K562 (cell line): ENCODE data around the gene CDK4. TPM values are rescaled to one million over a fixed set of nuclear protein-coding genes. Genes with fewer than 3 reads are reported as not detected.
A peak's percentile ranks its signal among the peaks of the same experiment; 100 is the strongest.

Experiments
- ATF7 ChIP-seq: fragments of 450-650 bp; IDR thresholded peaks from 2 replicates; pipeline ENCODE4 v1.7.1; 2014; ENCODE audit warnings: mild to moderate bottlenecking, moderate library complexity
- CTBP1 ChIP-seq: fragments of 450-650 bp; IDR thresholded peaks from 2 replicates; pipeline ENCODE4 v1.6.1; 2016; ENCODE audit warnings: borderline replicate concordance
- CXXC5 ChIP-seq: fragments of 250-450 bp; sonication (Bioruptor Pico); IDR thresholded peaks from 2 replicates; pipeline ENCODE4 v1.8.0; 2022; ENCODE audit warnings: inconsistent platforms, mild to moderate bottlenecking, moderate library complexity
- FOXA1 ChIP-seq: fragments of 450-650 bp; IDR thresholded peaks from 2 replicates; pipeline ENCODE4 v1.6.1; 2016; ENCODE audit warnings: mild to moderate bottlenecking, borderline replicate concordance
- FOXM1 ChIP-seq, 2 experiments: fragments of 450-650 bp in 1 of 2; sonication (generic) in 1 of 2; formaldehyde crosslinking in 1 of 2; IDR thresholded peaks; 2 replicates each; pipeline versions ENCODE4 v1.6.1 to v1.9.0; 2017 to 2022; ENCODE audit warnings: low read depth in 2 of 2, mild to moderate bottlenecking in 2 of 2, missing genetic modification reagents in 1 of 2, moderate library complexity in 1 of 2
- KLF13 ChIP-seq: fragments of 450-650 bp; IDR thresholded peaks from 2 replicates; pipeline ENCODE4 v1.6.1; 2016; ENCODE audit warnings: missing genetic modification characterization, low read depth, mild to moderate bottlenecking, missing compliant biosample characterization, moderate library complexity, borderline replicate concordance
- L3MBTL2 ChIP-seq: fragments of 450-650 bp; IDR thresholded peaks from 2 replicates; pipeline ENCODE4 v1.6.1; 2016; ENCODE audit warnings: mild to moderate bottlenecking, moderate library complexity
- NCOA4 ChIP-seq: fragments of 450-650 bp; IDR thresholded peaks from 2 replicates; pipeline ENCODE4 v1.6.1; 2018; ENCODE audit warnings: mild to moderate bottlenecking; ENCODE audit not compliant: partially characterized antibody
- NR2C1 ChIP-seq, 2 experiments: fragments of 450-650 bp; IDR thresholded peaks; 2 replicates each; pipeline ENCODE4 v1.6.1; 2017; ENCODE audit warnings: mild to moderate bottlenecking in 2 of 2, antibody characterized with exemption in 1 of 2, inconsistent platforms in 1 of 2, missing compliant biosample characterization in 1 of 2, missing genetic modification characterization in 1 of 2
- RBM17 ChIP-seq: fragments of 200-400 bp; formaldehyde crosslinking; IDR thresholded peaks from 2 replicates; pipeline ENCODE4 v1.6.1; 2017; ENCODE audit warnings: low read depth, mild to moderate bottlenecking, low read length, borderline replicate concordance
- RFX5 ChIP-seq: IDR thresholded peaks from 2 replicates; pipeline ENCODE4 v1.6.1; 2011; ENCODE audit warnings: low read depth, mild to moderate bottlenecking, improper control_type of control experiment, low read length
- TBP ChIP-seq: optimal IDR thresholded peaks from 2 replicates; pipeline ENCODE3; 2011; ENCODE audit warnings: low read depth, low read length, improper control_type of control experiment
- XRCC3 ChIP-seq: fragments of 450-650 bp; IDR thresholded peaks from 2 replicates; pipeline ENCODE4 v1.6.1; 2017; ENCODE audit warnings: mild to moderate bottlenecking, moderate library complexity
- YBX1 ChIP-seq: fragments of 450-650 bp; IDR thresholded peaks from 2 replicates; pipeline ENCODE4 v1.7.1; 2016; ENCODE audit warnings: mild to moderate bottlenecking
- ZNF146 ChIP-seq: IDR thresholded peaks from one replicate; pipeline ENCODE4 v1.6.1; 2018; ENCODE audit warnings: missing compliant biosample characterization; ENCODE audit not compliant: unreplicated experiment
- ZNF282 ChIP-seq: sonication (generic); formaldehyde crosslinking; IDR thresholded peaks from 2 replicates; pipeline ENCODE4 v1.8.1; 2023; ENCODE audit warnings: missing genetic modification reagents
- ZNF444 ChIP-seq: fragments of 250-450 bp; sonication (Bioruptor Pico); IDR thresholded peaks from 2 replicates; pipeline ENCODE4 v1.4.0; 2020; ENCODE audit warnings: mild to moderate bottlenecking, moderate library complexity
- ZNF668 ChIP-seq: fragments of 250-450 bp; sonication (Bioruptor Pico); IDR thresholded peaks from 2 replicates; pipeline ENCODE4 v1.8.0; 2022; ENCODE audit warnings: mild to moderate bottlenecking, inconsistent platforms
- polyA plus RNA-seq, 8 experiments: library from polyadenylated mRNA; depleted of rRNA in 4 of 8; stranded (reverse) in 5 of 8; unstranded in 3 of 8; fragments of >200 nt; fragmentation: Nextera tagmentation in 2 of 8; fragmentation: Illumina TruSeq in 1 of 8; extraction: Ambion mirVana in 2 of 8; extraction: Trizol in 1 of 8; gene quantifications; 2 replicates each; pipeline versions ENCODE4 v1.2.1 to v1.2.3, GENCODE V29; 2011 to 2014; ENCODE audit warnings: inconsistent platforms in 1 of 8, missing spikeins in 1 of 8
- total RNA-seq, 7 experiments: library from RNA; depleted of rRNA in 6 of 7; stranded (reverse); fragments of >200 nt in 6 of 7; fragmentation: Illumina TruSeq in 2 of 7; extraction: Trizol in 2 of 7; gene quantifications; 2 replicates each; pipeline versions ENCODE4 v1.2.1 to v1.2.3, GENCODE V29; 2011 to 2021; ENCODE audit warnings: low replicate concordance in 1 of 7
- TF ChIP-seq, protein P1 (sequence below): fragments of 200-800 bp; sonication (Bioruptor generic); IDR thresholded peaks from 2 replicates; pipeline ENCODE4 v1.6.1; 2016; ENCODE audit warnings: missing genetic modification characterization, missing compliant biosample characterization
- TF ChIP-seq, protein P2 (sequence below): sonication (generic); formaldehyde crosslinking; IDR thresholded peaks from 2 replicates; pipeline ENCODE4 v1.9.0; 2022; ENCODE audit warnings: mild to moderate bottlenecking, missing genetic modification reagents
- TF ChIP-seq, protein P3 (sequence below), 2 experiments: fragments of 450-650 bp; IDR thresholded peaks; 2 replicates each; pipeline ENCODE4 v1.6.1; 2016

CDK4 gene
- total and polyA plus RNA-seq, 9 of the 15 experiments (the other 6 are each of a cell fraction or from before 2014, with no cell fraction given) = 37.8 to 436 (median 238) TPM

DNA sequence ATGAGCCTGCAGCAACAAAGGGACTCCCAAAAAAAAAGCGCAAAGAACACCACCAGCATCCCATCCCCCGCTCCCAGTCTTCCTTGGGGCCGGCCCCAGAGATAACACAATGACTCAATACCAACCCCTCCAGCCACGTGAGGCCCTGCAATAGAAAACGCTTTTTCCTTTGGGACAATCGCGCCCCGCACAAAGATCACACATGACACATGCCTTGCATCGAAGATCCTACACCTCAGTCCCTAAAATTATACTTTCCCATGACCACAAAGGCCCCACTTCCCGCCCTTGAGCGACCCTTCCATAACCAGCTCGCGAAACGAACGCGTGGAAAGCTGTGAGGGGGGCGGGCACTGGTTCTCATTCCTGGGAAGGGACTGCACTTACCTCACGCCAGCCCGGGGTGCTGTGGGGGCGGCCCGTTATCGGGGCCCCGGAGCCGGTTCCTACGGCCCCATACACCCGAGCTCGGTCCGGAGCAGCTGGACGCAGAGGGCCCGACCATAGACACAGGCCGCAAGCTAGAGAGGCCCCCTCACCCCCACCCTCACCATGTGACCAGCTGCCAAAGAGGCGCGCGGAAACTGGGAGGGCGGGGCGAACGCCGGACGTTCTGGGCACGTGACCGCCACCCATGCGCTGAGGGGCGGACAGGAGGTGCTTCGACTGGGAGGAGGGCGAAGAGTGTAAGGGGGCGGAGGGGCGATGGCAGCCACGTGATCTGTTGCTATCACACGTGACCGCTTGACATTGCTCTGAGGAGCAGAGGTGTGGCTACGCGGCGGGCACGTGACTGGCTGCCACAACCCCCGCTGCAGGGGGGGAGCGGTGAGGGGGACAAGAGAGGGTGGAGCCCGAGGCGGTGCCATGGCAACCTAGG is at the start of gene CDK4 (continued):
- TF ChIP-seq, protein P1, sequence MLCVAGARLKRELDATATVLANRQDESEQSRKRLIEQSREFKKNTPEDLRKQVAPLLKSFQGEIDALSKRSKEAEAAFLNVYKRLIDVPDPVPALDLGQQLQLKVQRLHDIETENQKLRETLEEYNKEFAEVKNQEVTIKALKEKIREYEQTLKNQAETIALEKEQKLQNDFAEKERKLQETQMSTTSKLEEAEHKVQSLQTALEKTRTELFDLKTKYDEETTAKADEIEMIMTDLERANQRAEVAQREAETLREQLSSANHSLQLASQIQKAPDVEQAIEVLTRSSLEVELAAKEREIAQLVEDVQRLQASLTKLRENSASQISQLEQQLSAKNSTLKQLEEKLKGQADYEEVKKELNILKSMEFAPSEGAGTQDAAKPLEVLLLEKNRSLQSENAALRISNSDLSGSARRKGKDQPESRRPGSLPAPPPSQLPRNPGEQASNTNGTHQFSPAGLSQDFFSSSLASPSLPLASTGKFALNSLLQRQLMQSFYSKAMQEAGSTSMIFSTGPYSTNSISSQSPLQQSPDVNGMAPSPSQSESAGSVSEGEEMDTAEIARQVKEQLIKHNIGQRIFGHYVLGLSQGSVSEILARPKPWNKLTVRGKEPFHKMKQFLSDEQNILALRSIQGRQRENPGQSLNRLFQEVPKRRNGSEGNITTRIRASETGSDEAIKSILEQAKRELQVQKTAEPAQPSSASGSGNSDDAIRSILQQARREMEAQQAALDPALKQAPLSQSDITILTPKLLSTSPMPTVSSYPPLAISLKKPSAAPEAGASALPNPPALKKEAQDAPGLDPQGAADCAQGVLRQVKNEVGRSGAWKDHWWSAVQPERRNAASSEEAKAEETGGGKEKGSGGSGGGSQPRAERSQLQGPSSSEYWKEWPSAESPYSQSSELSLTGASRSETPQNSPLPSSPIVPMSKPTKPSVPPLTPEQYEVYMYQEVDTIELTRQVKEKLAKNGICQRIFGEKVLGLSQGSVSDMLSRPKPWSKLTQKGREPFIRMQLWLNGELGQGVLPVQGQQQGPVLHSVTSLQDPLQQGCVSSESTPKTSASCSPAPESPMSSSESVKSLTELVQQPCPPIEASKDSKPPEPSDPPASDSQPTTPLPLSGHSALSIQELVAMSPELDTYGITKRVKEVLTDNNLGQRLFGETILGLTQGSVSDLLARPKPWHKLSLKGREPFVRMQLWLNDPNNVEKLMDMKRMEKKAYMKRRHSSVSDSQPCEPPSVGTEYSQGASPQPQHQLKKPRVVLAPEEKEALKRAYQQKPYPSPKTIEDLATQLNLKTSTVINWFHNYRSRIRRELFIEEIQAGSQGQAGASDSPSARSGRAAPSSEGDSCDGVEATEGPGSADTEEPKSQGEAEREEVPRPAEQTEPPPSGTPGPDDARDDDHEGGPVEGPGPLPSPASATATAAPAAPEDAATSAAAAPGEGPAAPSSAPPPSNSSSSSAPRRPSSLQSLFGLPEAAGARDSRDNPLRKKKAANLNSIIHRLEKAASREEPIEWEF (CRISPR knock-in tag) = peak; percentile 8; the same call in 1 of the 2 replicates
- TF ChIP-seq XRCC3 (no peak), CXXC5 (CRISPR knock-in tag) (peak; percentile 94), RFX5 (peak; percentile 63), FOXA1 (no peak), KLF13 (peak; percentile 87; the same call in 1 of the 2 replicates), L3MBTL2 (peak; percentile 97), TBP (peak; percentile 84), NCOA4 (peak; percentile 40), CTBP1 (peak; percentile 73; the same call in 1 of the 2 replicates), FOXM1 (IDR thresholded peaks at IDR 0.05; ENCODE audit: low read depth) (0 out of 2 replicates have a peak, but pooled peaks have one; percentile 1), FOXM1 (CRISPR knock-in tag; IDR thresholded peaks at IDR 0.05; ENCODE audit: low read depth) (no peak), ATF7 (peak; percentile 88), ZNF444 (CRISPR knock-in tag) (no peak), ZNF668 (CRISPR knock-in tag) (no peak), ZNF282 (CRISPR knock-in tag) (0 out of 2 replicates have a peak, but pooled peaks have one; percentile 34), ZNF146 (CRISPR knock-in tag) (no peak), YBX1 (no peak), RBM17 (no peak), NR2C1 (IDR thresholded peaks at IDR 0.05) (peak; percentile 73), NR2C1 (tag; IDR thresholded peaks at IDR 0.05) (no peak)
- TF ChIP-seq, protein P2, sequence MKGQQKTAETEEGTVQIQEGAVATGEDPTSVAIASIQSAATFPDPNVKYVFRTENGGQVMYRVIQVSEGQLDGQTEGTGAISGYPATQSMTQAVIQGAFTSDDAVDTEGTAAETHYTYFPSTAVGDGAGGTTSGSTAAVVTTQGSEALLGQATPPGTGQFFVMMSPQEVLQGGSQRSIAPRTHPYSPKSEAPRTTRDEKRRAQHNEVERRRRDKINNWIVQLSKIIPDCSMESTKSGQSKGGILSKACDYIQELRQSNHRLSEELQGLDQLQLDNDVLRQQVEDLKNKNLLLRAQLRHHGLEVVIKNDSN = peak; percentile 99
- TF ChIP-seq, protein P3, sequence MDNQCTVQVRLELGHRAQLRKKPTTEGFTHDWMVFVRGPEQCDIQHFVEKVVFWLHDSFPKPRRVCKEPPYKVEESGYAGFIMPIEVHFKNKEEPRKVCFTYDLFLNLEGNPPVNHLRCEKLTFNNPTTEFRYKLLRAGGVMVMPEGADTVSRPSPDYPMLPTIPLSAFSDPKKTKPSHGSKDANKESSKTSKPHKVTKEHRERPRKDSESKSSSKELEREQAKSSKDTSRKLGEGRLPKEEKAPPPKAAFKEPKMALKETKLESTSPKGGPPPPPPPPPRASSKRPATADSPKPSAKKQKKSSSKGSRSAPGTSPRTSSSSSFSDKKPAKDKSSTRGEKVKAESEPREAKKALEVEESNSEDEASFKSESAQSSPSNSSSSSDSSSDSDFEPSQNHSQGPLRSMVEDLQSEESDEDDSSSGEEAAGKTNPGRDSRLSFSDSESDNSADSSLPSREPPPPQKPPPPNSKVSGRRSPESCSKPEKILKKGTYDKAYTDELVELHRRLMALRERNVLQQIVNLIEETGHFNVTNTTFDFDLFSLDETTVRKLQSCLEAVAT (IDR thresholded peaks at IDR 0.05) = peak; percentile 41 to 73; a peak in 3 of 4 replicates
